CD1c-positive myeloid dendritic cell (primary cell): ENCODE results near the gene HIP1R.
"Not testable (repeated sequence)": the region's sequence is repeated elsewhere in the genome, so short reads cannot be mapped to it uniquely, and the experiment has no call there.

Source experiments
- DNase-seq: peaks from one replicate; pipeline ENCODE4 v3.0.0-alpha.2; 2016; ENCODE audit errors: extremely low spot score

HIP1R gene

DNA sequence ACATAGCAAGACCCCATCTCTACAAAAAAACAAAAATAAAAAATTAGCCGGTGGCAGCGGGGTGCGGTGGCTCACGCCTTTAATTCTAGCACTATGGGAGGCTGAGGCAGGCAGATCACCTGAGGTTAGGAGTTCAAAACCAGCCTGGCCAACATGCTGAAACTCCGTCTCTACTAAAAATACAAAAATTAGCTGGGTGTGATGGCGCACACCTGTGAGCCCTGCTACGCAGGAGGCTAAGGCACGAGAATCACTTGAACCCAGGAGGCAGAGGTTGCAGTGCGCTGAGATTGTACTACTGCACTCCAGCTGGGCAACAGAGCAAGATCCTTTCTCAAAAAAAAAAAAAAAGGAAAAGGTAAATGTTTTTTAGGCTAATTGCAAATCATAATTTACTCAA lies 57.5 kb downstream of the HIP1R start:
- DNase-seq: not testable (repeated sequence)

DNA sequence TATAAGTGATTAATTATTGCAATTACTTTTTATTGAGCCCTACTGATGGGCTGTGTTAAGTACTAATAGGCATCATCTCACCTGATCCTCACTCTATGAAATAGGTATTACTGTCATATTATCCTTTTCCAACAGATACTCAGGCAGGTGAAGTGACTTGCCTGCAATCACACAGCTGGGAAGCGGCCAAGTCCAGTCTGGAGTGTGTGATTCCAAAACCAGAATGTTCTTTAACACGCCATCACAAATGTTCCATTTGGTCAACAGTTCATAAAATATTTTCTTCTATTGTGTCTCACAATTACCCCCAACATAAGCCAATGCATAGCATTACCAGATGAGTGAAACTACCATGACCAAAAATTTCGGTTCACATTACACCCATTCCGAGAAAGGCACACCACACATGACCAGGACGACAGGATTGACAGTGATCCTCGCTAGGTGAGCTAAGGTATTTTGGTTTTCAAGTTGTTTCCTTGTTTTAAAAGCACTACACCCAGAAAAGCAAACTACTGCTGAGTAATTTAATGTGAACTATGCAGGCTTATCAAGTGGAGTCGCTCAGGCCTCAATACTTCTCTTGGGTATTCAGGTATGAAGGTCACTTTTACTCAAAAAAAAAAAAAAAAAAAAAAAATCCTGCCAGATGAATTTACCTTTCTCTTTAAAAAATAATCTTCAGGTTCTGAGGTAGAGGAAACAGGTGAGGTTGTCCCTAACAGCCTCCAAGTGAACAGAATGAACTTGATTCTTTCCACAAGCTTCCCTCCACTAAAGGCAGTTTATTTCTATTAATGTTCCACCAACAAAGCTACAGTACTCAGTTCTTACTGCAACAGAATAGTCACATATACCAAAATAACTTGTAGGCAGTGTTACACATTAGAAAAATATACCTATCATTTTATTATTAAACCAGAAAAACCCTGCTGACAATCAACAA lies 58.2 kb downstream of the HIP1R start:
- DNase-seq: no peak

DNA sequence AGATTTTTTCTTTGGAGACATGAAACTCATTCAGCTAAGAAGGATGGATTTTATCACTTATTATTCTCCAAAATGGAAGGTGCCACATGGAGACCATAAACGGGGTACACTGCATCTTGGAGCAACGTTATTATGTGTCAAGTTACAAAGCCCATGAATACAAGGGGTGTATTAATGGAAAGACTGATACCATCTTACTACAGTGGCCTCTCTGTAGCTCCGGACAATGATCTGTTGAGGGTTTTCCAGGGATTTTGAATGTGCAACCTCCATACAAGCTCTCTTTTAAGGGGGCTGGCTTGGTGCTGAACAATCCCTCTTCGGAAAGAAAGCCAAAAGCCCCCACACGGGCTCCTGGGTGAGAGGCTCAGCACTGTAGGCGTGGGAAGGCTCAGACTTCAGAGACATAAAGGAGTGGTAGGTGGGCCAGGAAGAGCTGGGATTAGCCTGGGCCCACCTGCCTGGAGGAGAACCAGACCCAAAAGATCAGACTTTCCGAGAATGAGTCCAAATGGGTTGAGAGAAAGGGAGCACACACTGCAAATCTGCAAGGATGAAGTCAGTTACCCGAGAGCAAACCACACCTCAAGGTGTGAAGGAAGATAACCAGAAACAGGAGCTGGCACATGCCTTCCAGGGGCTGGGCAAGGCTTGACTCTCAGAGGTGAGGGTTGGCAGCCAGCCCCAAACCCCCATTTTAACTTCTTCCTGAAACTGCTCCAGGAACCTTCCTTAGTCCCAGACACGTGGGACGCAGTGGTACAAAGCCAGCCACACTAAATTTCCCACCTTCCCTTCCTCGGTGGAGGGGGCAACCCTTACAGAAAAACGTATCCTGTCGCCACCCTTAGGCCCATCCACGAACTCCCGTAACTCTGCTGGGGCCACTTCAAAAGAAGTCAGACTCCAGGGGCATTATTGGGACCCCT lies 59.2 kb downstream of the HIP1R start:
- DNase-seq: no peak

DNA sequence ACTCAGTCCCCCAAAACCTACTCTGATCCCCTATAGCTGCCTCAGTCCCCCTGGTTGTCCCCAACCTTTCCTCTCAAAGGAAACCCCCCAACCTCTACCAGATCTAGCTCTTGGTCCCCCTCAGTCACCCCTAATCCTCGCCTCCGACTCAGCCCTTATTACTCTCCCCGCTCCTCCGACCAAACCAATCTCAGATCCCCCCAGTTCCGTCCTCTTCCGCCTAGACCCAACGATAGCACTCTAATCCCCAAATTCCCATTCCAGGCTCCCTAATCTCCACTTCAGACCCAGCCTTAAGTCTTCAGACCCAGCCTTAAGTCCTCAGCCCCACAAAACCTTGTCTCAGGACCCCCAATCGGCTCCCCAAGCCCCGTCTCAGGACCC lies 60.1 kb downstream of the HIP1R start:
- peak; percentile 39 for DNase-seq

DNA sequence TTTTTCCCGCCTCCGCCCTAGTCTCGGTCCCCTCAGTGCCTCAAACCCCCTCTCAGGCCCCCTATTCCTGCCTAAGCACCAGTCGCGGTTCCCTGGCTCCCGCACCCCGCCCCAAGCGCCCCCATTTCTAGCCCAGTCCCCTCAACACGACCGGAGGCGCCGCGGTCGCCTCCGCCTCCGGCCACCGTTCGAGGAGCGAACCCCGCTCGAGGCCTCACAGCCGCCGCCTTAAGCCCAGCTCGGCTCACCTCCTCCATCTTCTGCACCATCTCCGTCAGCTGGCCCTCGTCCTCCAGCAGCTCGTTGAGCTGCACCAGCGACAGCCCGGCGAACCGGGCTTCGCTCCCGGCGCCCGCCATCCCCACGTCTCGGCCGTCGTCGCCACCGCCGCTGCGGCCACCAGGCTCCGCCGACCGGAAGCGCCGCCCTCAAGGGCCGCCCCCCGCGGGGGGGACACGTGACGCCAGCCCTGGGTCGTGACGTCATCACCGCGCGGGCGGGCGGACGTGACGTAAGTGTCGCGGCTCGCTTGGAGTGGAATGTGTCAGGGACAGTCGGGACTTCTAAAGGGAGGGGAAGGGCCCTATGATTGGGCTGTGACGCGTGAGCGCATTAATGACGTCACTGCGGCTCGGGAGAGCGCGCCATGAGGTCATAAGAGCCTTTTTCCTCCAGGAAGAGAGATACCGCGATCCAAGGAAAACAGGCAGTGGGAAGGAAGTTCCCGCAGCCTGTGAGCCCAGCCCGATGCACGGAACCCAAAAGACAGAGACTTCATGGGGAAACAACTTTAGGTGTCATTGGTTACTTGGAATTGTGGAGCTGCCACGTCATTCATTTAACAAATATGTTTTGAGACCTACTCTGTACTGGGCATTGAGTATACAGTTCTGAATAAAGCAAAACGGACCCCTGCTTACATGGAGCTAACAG lies 60.7 kb downstream of the HIP1R start, which contains the start of gene VPS37B:
Gene VPS37B (minus strand): TSS at position 421 of the 933 bp plus-strand sequence. CDS start 62 bp downstream, at position 359.
- DNase-seq: peak; percentile 96

DNA sequence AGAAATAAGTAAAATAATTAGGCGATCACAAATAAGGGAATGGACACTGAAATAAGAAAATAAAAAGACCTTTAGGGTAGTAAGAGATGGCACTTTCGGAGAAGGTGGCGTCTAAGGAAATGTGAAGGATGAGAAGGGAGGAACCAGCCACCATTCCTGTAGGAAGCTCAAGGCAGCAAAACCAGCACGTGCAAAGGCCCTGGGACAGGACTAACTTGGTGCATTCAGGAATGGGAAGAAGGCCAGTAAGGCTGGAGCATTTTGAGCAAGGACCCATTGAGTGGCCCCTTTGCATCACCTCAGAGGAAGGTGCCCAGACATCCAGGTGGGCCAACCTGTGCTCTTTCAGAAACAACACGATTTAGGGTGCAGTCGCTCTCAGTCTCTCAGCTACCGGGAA lies 61.4 kb downstream of the HIP1R start:
- DNase-seq: no peak

DNA sequence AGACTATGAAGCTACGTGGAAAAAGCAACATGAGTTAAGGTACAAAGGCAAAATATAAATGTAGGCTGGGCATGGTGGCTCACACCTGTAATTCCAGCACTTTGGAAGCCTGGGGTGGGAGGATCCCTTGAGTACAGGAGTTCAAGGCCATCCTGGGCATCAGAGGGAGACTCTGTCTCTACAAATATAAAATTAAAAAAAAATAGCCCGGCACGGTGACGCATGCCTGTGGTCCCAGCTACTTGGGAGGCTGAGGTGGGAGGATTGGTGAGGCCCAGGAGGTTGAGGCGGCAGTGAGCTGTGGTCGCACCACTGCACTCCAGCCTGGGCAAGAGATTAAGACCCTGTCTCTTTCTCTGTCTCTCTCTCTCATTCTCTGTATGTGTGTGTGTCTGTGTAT lies 64.6 kb downstream of the HIP1R start:
- DNase-seq: no peak

DNA sequence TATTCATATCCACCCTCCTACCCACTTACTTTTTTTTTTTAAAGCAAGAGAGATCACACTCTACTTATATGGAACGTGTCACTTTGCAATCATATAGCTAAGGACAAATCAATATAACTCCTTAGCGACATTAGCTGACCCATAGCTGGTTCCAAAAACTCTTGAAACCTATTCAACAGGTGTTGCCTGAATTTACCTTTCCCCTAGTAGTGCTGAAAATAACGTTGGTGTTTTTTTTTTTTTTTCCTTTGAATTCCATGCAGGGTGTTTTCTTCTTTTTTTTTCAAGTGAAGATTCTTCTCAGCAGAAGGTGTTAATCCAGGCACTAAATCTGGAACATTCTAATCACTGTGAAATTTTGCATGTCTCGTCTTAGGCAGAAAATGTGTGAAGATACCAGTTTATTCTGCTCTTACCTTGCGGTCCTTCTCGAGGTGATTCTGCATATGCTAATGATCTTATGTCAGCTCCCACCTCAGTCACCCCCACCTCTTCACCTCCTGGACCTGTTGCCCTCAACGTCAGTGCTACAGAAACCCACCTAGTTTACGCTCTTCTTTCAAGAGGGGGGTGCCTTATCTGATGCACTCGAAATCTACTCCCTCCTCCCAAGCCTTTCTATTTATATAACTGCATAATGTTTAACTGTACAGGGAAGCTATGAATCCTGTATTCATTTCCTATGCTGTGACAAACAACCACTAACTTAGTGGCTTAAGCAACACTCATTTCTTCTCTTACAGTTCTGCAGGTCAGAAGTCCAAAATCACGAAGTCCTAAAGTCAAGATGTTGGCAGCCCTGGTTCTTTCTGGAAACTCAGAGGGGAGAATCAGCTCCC lies 67.8 kb downstream of the HIP1R start:
- no peak for DNase-seq

DNA sequence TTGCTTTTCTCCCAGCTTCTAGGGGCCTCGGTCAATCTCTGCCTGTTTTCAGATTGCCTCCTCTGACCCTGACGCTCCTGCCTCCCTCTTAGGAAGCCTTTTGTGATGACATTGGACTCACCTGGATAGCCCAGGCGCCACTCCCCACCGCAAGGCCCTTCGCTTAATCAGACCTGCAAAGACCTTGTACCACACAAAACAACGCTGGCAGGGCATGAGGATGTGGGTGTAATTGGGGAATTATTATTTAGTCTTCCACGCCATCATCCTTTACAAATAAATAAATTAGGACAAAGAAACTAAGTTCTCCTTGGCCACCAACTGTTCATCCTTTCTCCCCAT lies 68.4 kb downstream of the HIP1R start:
- no peak for DNase-seq

DNA sequence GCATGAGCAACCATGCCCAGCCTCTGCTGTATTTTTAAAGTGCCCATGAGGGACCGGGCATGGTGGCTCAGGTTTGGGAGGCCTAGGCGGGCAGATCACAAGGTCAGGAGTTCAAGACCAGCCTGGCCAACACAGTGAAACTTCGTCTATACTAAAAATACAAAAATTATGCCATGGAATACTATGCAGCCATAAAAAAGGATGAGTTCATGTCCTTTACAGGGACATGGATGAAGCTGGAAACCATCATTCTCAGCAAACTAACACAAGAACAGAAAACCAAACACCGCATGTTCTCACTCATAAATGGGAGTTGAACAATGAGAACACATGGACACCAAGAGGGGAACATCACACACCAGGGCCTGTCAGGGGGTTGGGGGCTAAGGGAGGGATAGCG lies 70.0 kb downstream of the HIP1R start:
- DNase-seq: not testable (repeated sequence)

DNA sequence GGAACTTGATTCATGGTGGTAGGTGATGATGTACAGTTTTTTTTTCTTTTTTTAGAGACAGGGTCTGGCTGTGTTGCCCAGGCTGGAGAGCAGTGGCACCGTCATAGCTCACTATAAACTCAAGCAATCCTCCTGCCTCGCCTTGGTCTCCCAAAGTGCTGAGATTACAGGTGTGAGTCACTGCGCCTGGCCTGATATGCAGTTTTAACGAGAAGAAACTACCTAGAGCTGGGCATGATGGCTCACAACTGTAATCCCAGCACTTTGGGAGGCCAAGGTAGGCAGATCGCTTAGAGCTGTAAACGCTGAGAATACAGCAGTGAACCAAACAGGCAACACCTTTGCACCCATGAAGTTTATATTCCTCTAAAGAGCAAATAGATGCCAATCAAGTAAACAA lies 73.7 kb downstream of the HIP1R start:
- DNase-seq: no peak

DNA sequence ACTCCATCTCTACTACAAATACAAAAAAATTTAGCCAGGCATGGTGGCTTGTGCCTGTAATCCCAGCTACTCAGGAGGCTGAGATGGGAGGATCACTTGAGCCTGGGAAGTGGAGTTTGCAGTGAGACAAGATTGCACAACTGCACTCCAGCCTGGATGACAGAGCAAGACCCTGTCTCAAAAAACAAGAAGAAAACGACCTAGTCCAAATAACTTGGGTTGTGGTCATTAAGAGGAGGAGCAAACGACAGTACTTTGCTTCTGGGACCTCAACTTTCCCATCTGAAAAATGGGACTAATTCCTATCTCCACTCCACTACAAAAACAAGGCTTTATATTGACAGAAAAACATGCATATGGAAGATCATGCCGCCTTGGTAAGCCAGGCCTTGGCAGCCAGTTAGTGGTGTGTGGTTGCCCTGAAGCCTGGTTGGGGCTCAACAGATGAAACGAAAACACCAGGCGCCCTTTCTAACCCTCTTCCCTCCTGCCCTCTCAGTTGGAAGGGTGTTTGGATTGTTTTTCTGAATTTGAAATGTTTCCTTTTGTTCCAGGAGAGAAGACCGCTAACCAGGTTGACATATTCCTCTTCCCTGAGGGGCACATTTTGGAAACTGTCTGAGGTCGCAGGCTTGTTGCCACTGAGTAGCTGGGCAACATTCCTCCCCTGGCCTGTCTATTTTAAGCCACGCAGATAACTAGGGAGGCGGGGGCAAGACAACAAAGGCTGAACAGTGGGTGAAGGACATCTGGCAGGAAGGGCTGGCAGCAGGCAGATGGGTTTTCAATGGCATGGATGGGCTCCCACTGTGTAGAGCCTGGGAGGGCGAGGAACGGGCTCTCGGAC lies 74.4 kb downstream of the HIP1R start:
- no peak for DNase-seq
